OCI-LY1 (cell line): ENCODE results near the gene TRIM56.

ENCODE experiments used
- H2AFZ ChIP-seq: fragments of 200-600 bp; sonication (generic), shearing (Covaris generic); 2 replicates; pipeline ENCODE4 v1.6.0; 2014; ENCODE audit warnings: antibody characterized with exemption, mild to moderate bottlenecking, low read length
- H3F3A ChIP-seq: fragments of 200-600 bp; sonication (generic), shearing (Covaris generic); 2 replicates; pipeline ENCODE4 v1.6.0; 2014; ENCODE audit warnings: mild to moderate bottlenecking, antibody characterized with exemption, low read length, moderate library complexity; ENCODE audit not compliant: insufficient read depth
- H3K27ac ChIP-seq: fragments of 200-600 bp; sonication (generic); 2 replicates; pipeline ENCODE4 v1.5.1; 2014; ENCODE audit warnings: low read length, mixed run types, mild to moderate bottlenecking, low read depth; ENCODE audit not compliant: poor library complexity, severe bottlenecking
- H3K27me3 ChIP-seq: fragments of 200-600 bp; sonication (generic); 2 replicates; pipeline ENCODE4 v1.6.0; 2014; ENCODE audit warnings: antibody characterized with exemption, mild to moderate bottlenecking, low read length, moderate library complexity; ENCODE audit not compliant: insufficient read depth
- H3K36me3 ChIP-seq: fragments of 200-600 bp; sonication (generic); 2 replicates; pipeline ENCODE4 v1.6.1; 2014; ENCODE audit warnings: mild to moderate bottlenecking, antibody characterized with exemption, low read length, moderate library complexity, mixed read lengths; ENCODE audit not compliant: insufficient read depth
- H3K4me1 ChIP-seq: fragments of 200-600 bp; sonication (generic); 2 replicates; pipeline ENCODE4 v1.5.1; 2014; ENCODE audit warnings: mild to moderate bottlenecking, low read length, moderate library complexity; ENCODE audit not compliant: insufficient read depth, severe bottlenecking
- H3K4me2 ChIP-seq: fragments of 200-600 bp; sonication (generic), shearing (Covaris generic); 2 replicates; pipeline ENCODE4 v1.6.1; 2014; ENCODE audit warnings: low read length
- H3K4me3 ChIP-seq: fragments of 200-600 bp; sonication (generic); 2 replicates; pipeline ENCODE4 v1.5.1; 2014; ENCODE audit warnings: low read length, low read depth, mild to moderate bottlenecking, mixed read lengths; ENCODE audit not compliant: poor library complexity, severe bottlenecking
- H3K79me2 ChIP-seq: fragments of 200-600 bp; shearing (Covaris generic); 2 replicates; pipeline ENCODE4 v1.6.1; 2016; ENCODE audit warnings: mixed run types, low read length, mixed read lengths; ENCODE audit not compliant: insufficient read depth
- H3K9ac ChIP-seq: fragments of 200-600 bp; sonication (generic), shearing (Covaris generic); 2 replicates; pipeline ENCODE4 v1.6.1; 2014; ENCODE audit warnings: mild to moderate bottlenecking, low read length, mixed read lengths
- H3K9me2 ChIP-seq: fragments of 200-600 bp; sonication (generic), shearing (Covaris generic); 2 replicates; pipeline ENCODE4 v1.6.1; 2014; ENCODE audit warnings: low read depth, mild to moderate bottlenecking, low read length, mixed read lengths
- H3K9me3 ChIP-seq: fragments of 200-600 bp; shearing (Covaris generic); 2 replicates; pipeline ENCODE4 v1.6.1; 2014; ENCODE audit warnings: low read length, mixed read lengths
- H4K20me1 ChIP-seq: fragments of 200-600 bp; sonication (generic), shearing (Covaris generic); 2 replicates; pipeline ENCODE4 v1.6.0; 2016; ENCODE audit warnings: mild to moderate bottlenecking, low read length; ENCODE audit not compliant: insufficient read depth
- CTCF ChIP-seq: fragments of 200-600 bp; sonication (generic), shearing (Covaris generic); IDR thresholded peaks from 2 replicates; pipeline ENCODE4 v1.5.1; 2017; ENCODE audit warnings: mild to moderate bottlenecking, antibody characterized with exemption, low read length, moderate library complexity, mixed read lengths
- EZH2 ChIP-seq: fragments of 200-600 bp; sonication (generic), shearing (Covaris generic); IDR thresholded peaks from 2 replicates; pipeline ENCODE4 v1.8.0; 2017; ENCODE audit warnings: borderline replicate concordance, mixed run types, mild to moderate bottlenecking, antibody characterized with exemption, low read length, moderate library complexity, mixed read lengths

TRIM56 gene

DNA sequence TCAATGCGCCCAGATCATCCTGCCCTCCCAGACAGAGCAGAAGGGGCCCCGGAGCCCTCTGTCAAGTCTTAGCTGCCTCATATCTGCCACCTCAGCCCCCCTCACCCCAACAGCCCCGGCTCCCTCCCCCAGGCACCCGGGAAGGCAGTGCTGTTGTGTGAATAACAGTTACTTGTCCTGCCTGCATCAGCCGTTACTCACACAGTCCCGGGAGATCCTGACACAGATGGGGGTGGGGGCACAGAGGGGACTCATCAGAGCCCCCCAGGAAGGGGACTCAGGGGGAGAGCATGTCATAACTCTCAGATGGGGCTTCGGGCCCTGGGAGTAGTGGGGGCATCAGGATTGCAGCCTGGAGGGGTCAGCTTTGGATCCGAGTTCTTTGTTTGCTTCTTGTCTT is 29.2 kb downstream of the TRIM56 start:
- Histone ChIP-seq H3K79me2 (no peaks in the 10 kb centered on the region), H3F3A (no peaks in the 10 kb centered on the region), H3K4me1 (no peaks in the 10 kb centered on the region), H3K9me2 (no peaks in the 10 kb centered on the region), H3K27ac (no peak overlapping the region), H4K20me1 (no peaks in the 10 kb centered on the region), H3K36me3 (no peaks in the 10 kb centered on the region), H3K4me2 (no peak overlapping the region), H3K9ac (no peak overlapping the region), H3K9me3 (no peaks in the 10 kb centered on the region), H3K27me3 (no peaks in the 10 kb centered on the region), H3K4me3 (no peak overlapping the region), H2AFZ (no peak overlapping the region)
- TF ChIP-seq CTCF (no peak), EZH2 (no peak)

DNA sequence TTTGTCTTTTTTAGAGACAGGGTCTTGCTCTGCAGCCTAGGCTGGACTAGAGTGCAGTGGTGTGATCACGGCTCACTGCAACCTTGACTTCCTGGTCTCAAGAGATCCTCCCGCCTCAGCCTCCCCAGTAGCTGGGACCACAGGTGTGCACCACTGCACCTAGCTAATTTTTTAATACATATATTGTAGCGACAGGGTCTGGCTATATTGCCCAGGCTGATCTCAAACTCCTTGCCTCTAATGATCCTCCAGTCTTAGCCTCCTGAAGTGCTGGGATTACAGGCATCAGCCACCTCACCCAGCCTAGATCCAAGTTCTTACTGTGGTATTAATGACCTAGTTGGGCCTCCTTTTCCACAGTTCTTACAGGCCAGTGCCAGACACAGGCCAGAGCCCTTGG is 29.9 kb downstream of the TRIM56 start:
- Histone ChIP-seq H2AFZ (no peak overlapping the region), H3K27me3 (no peaks in the 10 kb centered on the region), H4K20me1 (no peaks in the 10 kb centered on the region), H3K4me3 (no peak overlapping the region), H3K36me3 (no peaks in the 10 kb centered on the region), H3K4me2 (no peak overlapping the region), H3K9ac (no peak overlapping the region), H3K27ac (no peak overlapping the region), H3K9me2 (no peaks in the 10 kb centered on the region), H3F3A (no peaks in the 10 kb centered on the region), H3K9me3 (no peaks in the 10 kb centered on the region), H3K79me2 (no peaks in the 10 kb centered on the region), H3K4me1 (no peaks in the 10 kb centered on the region)
- TF ChIP-seq EZH2, result no peak
- TF ChIP-seq CTCF, result no peak

DNA sequence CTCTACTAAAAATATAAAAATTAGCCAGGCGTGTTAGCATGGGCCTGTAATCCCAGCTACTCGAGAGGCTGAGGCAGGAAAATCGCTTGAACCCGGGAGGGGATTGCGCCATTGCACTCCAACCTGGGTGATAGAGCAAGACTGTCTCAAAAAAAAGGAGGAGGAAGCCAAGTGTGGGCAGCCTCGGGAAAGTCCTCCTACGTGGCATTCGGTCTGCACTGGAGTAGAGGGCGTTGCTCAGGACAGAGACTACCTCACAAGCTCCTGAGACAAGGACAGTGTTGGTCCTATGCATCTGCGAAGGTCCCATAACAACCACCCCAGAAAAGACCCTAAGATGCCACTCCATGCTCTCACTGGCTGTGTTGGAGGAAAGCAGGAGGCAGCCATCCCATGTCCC is 31.6 kb downstream of the TRIM56 start:
- H3K9ac ChIP-seq, result no peak overlapping the region

More for the DNA sequence above, 31.6 kb downstream of the TRIM56 start:
- H2AFZ ChIP-seq, result no peak overlapping the region
- H3K36me3 ChIP-seq, result no peaks in the 10 kb centered on the region
- H3K79me2 ChIP-seq, result no peaks in the 10 kb centered on the region
- TF ChIP-seq CTCF, result no peak
- no peak for TF ChIP-seq EZH2
- H3K9me3 ChIP-seq, result no peaks in the 10 kb centered on the region
- H4K20me1 ChIP-seq, result no peaks in the 10 kb centered on the region
- 0 out of 2 replicates have a peak, but pooled peaks cover 2% of the 10 kb centered on the region for H3K27me3 ChIP-seq
- H3K9me2 ChIP-seq, result no peaks in the 10 kb centered on the region
- H3K27ac ChIP-seq, result no peak overlapping the region
- H3F3A ChIP-seq, result no peaks in the 10 kb centered on the region
- no peaks in the 10 kb centered on the region for H3K4me1 ChIP-seq
- no peak overlapping the region for H3K4me3 ChIP-seq
- H3K4me2 ChIP-seq, result no peak overlapping the region
